Activated T-cell treated with anti-CD3 and anti-CD28 coated beads, Interleukin-2, amount 50 U/mL, for 72 hours (primary cell): ENCODE measurements around the gene PRSS22. TPM values are rescaled to one million over a fixed set of nuclear protein-coding genes. Genes with fewer than 3 reads are reported as not detected.

Source experiments
- ATAC-seq, 2 donors: fragments of 150-1000 bp; cut with Tn5 transposase; replicated peaks in 1 of 2; 2 replicates each; pipeline ENCODE4 v1.10.0; 2021; ENCODE audit warnings: moderate library complexity in 2 of 2, mild to moderate bottlenecking in 1 of 2
- DNase-seq, 2 donors: peaks; one replicate each; pipeline ENCODE4 v3.0.0; 2021 to 2022; ENCODE audit warnings: mixed read lengths in 1 of 2
- H3K27ac Mint-ChIP-seq: one replicate; pipeline ENCODE4 v1.8.0; 2022; ENCODE audit warnings: mild to moderate bottlenecking, moderate library complexity, mixed read lengths
- H3K27me3 Mint-ChIP-seq: one replicate; pipeline ENCODE4 v1.8.0; 2022; ENCODE audit warnings: low read depth, mixed read lengths
- H3K36me3 Mint-ChIP-seq, 2 donors: one replicate each; pipeline ENCODE4 v1.8.0; 2022; ENCODE audit warnings: mixed read lengths in 2 of 2, mild to moderate bottlenecking in 1 of 2; ENCODE audit not compliant: insufficient read depth in 2 of 2
- H3K4me1 Mint-ChIP-seq: one replicate; pipeline ENCODE4 v1.8.0; 2022; ENCODE audit warnings: low read depth, mixed read lengths
- H3K4me3 Mint-ChIP-seq, 2 donors: one replicate each; pipeline ENCODE4 v1.8.0; 2022; ENCODE audit warnings: mild to moderate bottlenecking in 2 of 2, mixed read lengths in 2 of 2, moderate library complexity in 2 of 2
- H3K9me3 Mint-ChIP-seq, 2 donors: one replicate each; pipeline ENCODE4 v1.8.0; 2022; ENCODE audit warnings: mixed read lengths in 2 of 2
- total RNA-seq, 2 donors: library from RNA; stranded (reverse); gene quantifications; one replicate each; pipeline ENCODE4 v1.2.3, GENCODE V29; 2022

Gene PRSS22
- total RNA-seq, 2 donors from 2014 or later = 1.1 TPM; not detected in 1

DNA sequence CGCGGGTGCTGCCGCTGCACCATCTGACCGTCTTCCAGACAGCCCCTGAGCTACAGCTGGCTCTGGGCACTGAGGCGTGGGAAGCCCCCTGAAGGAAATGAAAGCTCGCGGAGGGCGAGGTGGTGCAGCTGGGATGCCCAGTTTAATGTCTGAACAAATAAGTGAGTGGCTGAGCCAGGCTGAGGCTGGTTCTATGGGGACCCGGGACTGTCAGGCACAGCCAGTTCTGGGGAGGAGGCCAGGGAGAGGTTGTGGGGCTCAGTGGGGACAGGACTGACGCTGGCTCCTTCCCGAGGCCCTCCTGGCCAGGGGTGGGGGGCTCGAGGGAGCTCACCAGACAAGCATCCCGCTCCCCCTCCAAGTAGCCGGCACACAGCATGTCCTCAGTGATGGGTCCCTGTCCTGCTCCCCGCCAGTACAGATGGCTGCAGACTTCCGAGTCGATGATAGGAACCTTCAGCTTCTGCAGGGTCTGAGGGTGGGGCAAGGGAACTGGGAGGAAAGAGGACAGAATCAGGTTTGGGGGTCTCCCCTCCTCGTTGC lies 4.4 kb downstream of the PRSS22 start:
- Mint-ChIP-seq H3K4me3 (no peak overlapping the region), H3K27me3 (peaks cover 22% of the 10 kb centered on the region), H3K9me3 (peaks cover 4 to 7% of the 10 kb centered on the region in 2 donors), H3K4me1 (peaks cover 11% of the 10 kb centered on the region), H3K36me3 (peaks cover 8 to 9% of the 10 kb centered on the region in 2 donors), H3K27ac (no peak overlapping the region)
- DNase-seq (no peak), ATAC-seq (no peak)

- DNase-seq (no peak), ATAC-seq (no peak)
- Mint-ChIP-seq H3K9me3 (peaks cover 4 to 7% of the 10 kb centered on the region in 2 donors), H3K27ac (no peak overlapping the region), H3K27me3 (peaks cover 21% of the 10 kb centered on the region), H3K36me3 (peaks cover 8 to 9% of the 10 kb centered on the region in 2 donors), H3K4me3 (no peak overlapping the region), H3K4me1 (peaks cover 6% of the 10 kb centered on the region)
These were observed 5.1 kb downstream of the PRSS22 start for GRCh38 chr16:2852731-2853507.

DNA sequence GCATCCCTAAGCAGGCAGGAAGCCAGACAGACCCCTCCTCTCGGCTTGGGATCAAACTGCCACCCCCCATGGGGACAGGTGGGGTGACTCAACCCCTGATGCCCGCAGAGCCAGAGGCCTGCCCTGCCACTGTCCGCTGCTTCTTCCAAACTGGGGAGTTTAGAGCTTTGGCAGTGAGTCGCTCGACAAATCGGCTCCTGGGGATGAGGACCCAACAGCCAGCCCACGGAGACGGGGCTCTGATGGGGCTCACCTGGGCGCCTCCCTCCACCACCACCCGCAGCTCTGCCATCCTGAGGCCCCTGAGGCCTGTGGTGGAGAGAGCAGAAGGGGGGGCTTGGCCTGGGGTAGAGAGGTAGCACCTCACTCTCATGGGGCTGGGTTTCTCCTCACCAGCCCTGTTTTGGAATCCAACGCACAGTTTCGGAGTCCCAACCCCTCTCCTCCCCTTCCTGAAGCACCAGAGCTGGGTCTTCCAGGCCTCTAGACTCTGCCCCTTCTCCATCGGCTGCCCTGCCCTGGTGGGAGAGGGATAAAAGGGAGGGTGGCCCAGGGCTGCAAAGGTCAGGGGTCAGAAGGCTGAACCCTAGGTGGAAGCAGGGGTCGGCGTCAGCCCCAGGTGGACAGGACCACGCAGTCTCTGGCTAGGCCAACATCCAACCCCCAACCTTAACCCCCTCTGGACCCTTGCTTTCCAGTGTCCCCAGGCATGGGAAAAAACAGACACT lies 5.8 kb downstream of the PRSS22 start:
- no peak for ATAC-seq
- Mint-ChIP-seq H3K4me1 (peaks cover 2% of the 10 kb centered on the region), H3K27me3 (peaks cover 15% of the 10 kb centered on the region), H3K4me3 (no peak overlapping the region), H3K9me3 (peaks cover 4 to 7% of the 10 kb centered on the region in 2 donors), H3K36me3 (peaks cover 8 to 9% of the 10 kb centered on the region in 2 donors), H3K27ac (no peak overlapping the region)
- no peak for DNase-seq

DNA sequence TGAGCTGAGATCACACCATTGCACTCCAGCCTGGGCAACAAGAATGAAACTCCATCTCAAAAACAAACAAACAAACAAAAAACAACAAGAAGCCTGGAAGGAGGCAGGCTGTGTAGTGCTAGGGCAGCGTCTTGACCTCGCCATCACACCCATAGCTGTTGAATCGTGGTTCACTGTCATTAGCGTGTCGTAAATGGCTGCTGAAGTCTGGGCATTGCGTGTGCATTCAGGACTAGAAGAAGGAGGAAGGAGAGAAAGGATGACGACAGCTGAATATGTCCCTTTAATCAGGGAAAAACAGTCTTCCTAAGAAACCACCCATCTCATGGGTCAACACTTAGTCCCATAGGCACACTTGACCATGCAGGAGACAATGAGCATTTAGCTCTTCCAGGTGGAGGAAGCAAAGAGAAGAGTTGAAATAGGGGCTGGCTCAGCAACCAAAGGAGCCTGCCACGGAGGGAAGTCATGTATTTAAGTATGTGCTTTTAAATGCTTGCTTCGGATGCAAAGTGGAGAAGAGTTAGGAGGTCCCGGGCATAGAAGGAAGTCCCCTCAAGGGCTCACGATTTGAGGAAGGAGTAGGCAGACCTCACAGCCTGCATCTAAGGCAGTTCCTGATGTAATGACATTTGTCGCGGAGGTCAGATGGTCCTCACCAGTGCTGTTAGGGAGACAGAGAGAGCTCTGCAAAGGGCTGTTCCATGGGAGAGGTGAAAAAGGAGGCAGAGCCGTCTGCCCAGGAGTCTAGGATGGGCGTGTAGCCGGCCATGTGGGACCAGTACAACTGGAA lies 8.8 kb downstream of the PRSS22 start:
- Mint-ChIP-seq H3K27ac (no peak overlapping the region), H3K27me3 (peaks cover 10% of the 10 kb centered on the region), H3K4me3 (no peak overlapping the region), H3K36me3 (peaks cover 0 to 2% of the 10 kb centered on the region in 2 donors), H3K4me1 (peaks cover 19% of the 10 kb centered on the region), H3K9me3 (no peaks in the 10 kb centered on the region)
- DNase-seq (no peak), ATAC-seq (no peak)

- DNase-seq = peak in 1 of 2 donors; percentile 29
- peaks cover 28% of the 10 kb centered on the region for H3K4me1 Mint-ChIP-seq
- H3K27ac Mint-ChIP-seq = no peak overlapping the region
- peak overlapping the region; percentile 5 to 6 for H3K4me3 Mint-ChIP-seq
- peaks cover 0 to 2% of the 10 kb centered on the region in 2 donors for H3K9me3 Mint-ChIP-seq
- H3K27me3 Mint-ChIP-seq = peaks cover 10% of the 10 kb centered on the region
- H3K36me3 Mint-ChIP-seq = peaks cover 2% of the 10 kb centered on the region in 2 donors
- ATAC-seq = peak; percentile 76 to 81
These were observed 11.3 kb downstream of the PRSS22 start for GRCh38 chr16:2846511-2847310.

GRCh38 chr16:2845116-2845515 lies 12.9 kb downstream of the PRSS22 start:
- Mint-ChIP-seq H3K27ac (no peak overlapping the region), H3K9me3 (peaks cover 0 to 2% of the 10 kb centered on the region in 2 donors), H3K36me3 (peaks cover 2% of the 10 kb centered on the region in 2 donors), H3K4me1 (peaks cover 34% of the 10 kb centered on the region), H3K4me3 (no peak overlapping the region), H3K27me3 (peaks cover 10% of the 10 kb centered on the region)
- DNase-seq (no peak), ATAC-seq (no peak)

DNA sequence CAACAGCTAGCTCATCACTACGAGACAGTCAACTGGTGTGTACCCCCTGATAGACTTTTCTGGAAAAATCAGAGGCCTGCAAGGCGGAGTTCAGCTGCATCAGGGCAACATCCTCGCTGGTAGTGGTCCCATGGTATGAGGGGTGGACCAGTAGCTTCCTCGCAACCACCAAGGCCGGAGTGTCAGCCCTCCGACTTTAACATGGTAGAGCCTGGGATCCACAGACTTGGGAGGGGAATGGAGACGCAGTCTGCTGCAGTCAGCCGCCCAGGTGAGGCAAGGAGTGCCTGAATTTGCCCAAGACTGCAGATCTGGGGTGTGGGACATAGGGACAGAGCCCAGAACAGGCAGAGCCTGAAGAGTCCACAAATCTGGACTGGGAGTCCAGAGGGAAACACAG lies 14.4 kb downstream of the PRSS22 start:
- Mint-ChIP-seq H3K9me3 (peaks cover 0 to 2% of the 10 kb centered on the region in 2 donors), H3K4me1 (peaks cover 44% of the 10 kb centered on the region), H3K36me3 (peaks cover 2% of the 10 kb centered on the region in 2 donors), H3K27me3 (no peaks in the 10 kb centered on the region), H3K4me3 (no peak overlapping the region), H3K27ac (no peak overlapping the region)
- DNase-seq (no peak), ATAC-seq (no peak)

- DNase-seq (peak; percentile 89 to 90), ATAC-seq (peak; percentile 71 to 75)
- Mint-ChIP-seq H3K27ac (peak overlapping the region; percentile 88), H3K36me3 (peaks cover 2% of the 10 kb centered on the region in 2 donors), H3K4me3 (peak overlapping the region; percentile 91 to 92), H3K9me3 (peaks cover 0 to 2% of the 10 kb centered on the region in 2 donors), H3K27me3 (peaks cover 3% of the 10 kb centered on the region), H3K4me1 (peaks cover 44% of the 10 kb centered on the region)
These were observed 15.5 kb downstream of the PRSS22 start for GRCh38 chr16:2842340-2843000.

DNA sequence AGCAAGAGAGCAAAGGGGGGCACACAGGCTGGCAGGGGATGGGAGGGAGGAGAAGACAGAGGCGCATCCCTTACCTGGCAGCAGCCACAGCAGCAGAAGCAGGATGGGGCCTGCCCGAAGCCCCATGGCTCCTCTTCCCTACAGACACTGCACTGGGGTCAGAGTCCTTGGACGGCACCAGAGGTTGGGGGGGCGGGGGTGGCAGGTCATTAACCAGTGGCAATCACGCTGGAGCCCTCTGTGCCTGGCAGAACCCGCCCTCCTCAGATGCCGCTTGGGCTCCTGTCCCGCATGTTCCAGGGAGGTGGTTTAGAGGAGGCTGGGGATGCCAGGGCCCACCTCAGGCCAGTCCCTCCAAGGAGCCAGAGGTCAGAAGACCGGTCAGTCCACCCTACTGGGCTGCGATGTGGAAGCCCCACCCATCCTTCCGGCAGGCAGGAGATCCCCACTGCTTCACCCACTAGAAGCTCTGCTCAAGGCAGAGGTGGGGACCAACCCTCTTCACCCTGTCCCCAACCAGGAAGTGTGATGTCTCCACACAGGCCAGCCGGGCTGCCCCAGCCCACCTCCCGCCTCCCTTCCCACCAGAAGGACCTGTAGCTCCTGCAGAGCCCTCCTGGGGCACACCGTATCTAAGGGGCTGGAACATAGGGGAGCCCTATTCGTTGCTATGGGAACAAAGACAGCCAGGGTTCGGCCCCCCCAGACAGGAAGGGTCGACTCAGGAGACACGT lies 16.2 kb downstream of the PRSS22 start:
- H3K4me3 Mint-ChIP-seq = peak overlapping the region; percentile 91 to 92
- no peak overlapping the region for H3K27ac Mint-ChIP-seq
- peaks cover 0 to 2% of the 10 kb centered on the region in 2 donors for H3K9me3 Mint-ChIP-seq
- H3K36me3 Mint-ChIP-seq = peaks cover 2% of the 10 kb centered on the region in 2 donors
- peaks cover 10% of the 10 kb centered on the region for H3K27me3 Mint-ChIP-seq
- ATAC-seq (peak in 1 of 2 donors; percentile 26), DNase-seq (no peak)
- H3K4me1 Mint-ChIP-seq = peaks cover 38% of the 10 kb centered on the region

DNA sequence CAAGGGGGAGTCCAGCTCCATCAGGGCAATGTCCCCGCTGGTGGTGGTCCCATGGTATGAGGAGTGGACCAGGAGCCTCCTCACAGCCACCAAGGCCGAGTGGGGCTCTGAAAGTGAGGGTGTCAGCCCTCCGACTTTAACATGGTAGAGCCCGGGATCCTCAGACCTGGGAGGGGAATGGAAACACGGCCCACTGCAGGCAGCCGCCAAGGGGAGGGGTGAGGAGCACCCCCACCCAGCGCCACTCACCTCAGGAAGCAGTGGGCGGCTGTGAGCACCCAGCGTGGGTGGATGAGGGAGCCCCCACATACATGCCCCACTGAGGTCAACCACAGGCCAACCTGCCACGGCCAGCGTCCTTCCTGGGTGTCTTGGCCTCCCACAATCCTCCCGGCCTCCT lies 17.1 kb downstream of the PRSS22 start:
- H3K27me3 Mint-ChIP-seq = peaks cover 10% of the 10 kb centered on the region
- peaks cover 30% of the 10 kb centered on the region for H3K4me1 Mint-ChIP-seq
- DNase-seq = no peak
- no peak overlapping the region for H3K27ac Mint-ChIP-seq
- H3K4me3 Mint-ChIP-seq = no peak overlapping the region
- H3K9me3 Mint-ChIP-seq = peaks cover 0 to 2% of the 10 kb centered on the region in 2 donors
- H3K36me3 Mint-ChIP-seq = peaks cover 2% of the 10 kb centered on the region in 2 donors
- ATAC-seq = no peak
